Measurements from ENCODE around the gene FTCDNL1. TPM values are rescaled to one million over a fixed set of nuclear protein-coding genes. Genes with fewer than 3 reads are reported as not detected.

Gene FTCDNL1
- total RNA-seq, 2 donors from 2014 or later, result 1.8 to 2.6 TPM

- no peak overlapping the region for H3K27ac Mint-ChIP-seq
- H3K36me3 Mint-ChIP-seq (ENCODE audit: low read depth), result no peaks in the 10 kb centered on the region
- ATAC-seq (no peak), DNase-seq (no peak)
- no peaks in the 10 kb centered on the region for H3K4me1 Mint-ChIP-seq
- no peak overlapping the region for H3K4me3 Mint-ChIP-seq
- no peaks in the 10 kb centered on the region for H3K9me3 ChIP-seq (ENCODE audit: control insufficient read depth, low read length, poor library complexity, severe bottlenecking)
- no peaks in the 10 kb centered on the region for H3K27me3 Mint-ChIP-seq
Measured at GRCh38 chr2:199829628-199830027, 21.4 kb downstream of the FTCDNL1 start.

- H3K9me3 ChIP-seq (ENCODE audit: control insufficient read depth, low read length, poor library complexity, severe bottlenecking), result no peaks in the 10 kb centered on the region
- DNase-seq (no peak), ATAC-seq (no peak)
- Mint-ChIP-seq H3K27ac (no peak overlapping the region), H3K4me3 (no peak overlapping the region), H3K4me1 (no peaks in the 10 kb centered on the region), H3K27me3 (no peaks in the 10 kb centered on the region), H3K36me3 (ENCODE audit: low read depth) (no peaks in the 10 kb centered on the region)
Measured at GRCh38 chr2:199819746-199820145, 31.2 kb downstream of the FTCDNL1 start.

GRCh38 chr2:199818754-199819153, 32.2 kb downstream of the FTCDNL1 start:
- no peaks in the 10 kb centered on the region for H3K27me3 Mint-ChIP-seq
- ATAC-seq (no peak), DNase-seq (no peak)
- H3K4me3 Mint-ChIP-seq, result no peak overlapping the region
- H3K27ac Mint-ChIP-seq, result no peak overlapping the region
- no peaks in the 10 kb centered on the region for H3K36me3 Mint-ChIP-seq (ENCODE audit: low read depth)
- no peaks in the 10 kb centered on the region for H3K9me3 ChIP-seq (ENCODE audit: control insufficient read depth, low read length, poor library complexity, severe bottlenecking)
- no peaks in the 10 kb centered on the region for H3K4me1 Mint-ChIP-seq

GRCh38 chr2:199818026-199818425, 33.0 kb downstream of the FTCDNL1 start:
- ATAC-seq, result no peak

GRCh38 chr2:199814817-199815211, 36.2 kb downstream of the FTCDNL1 start:
- ATAC-seq, result no peak
- H3K36me3 Mint-ChIP-seq (ENCODE audit: low read depth), result no peaks in the 10 kb centered on the region
- no peaks in the 10 kb centered on the region for H3K9me3 ChIP-seq (ENCODE audit: control insufficient read depth, low read length, poor library complexity, severe bottlenecking)
- H3K4me3 Mint-ChIP-seq, result no peak overlapping the region
- H3K27me3 Mint-ChIP-seq, result no peaks in the 10 kb centered on the region
- no peak for DNase-seq
- H3K4me1 Mint-ChIP-seq, result no peaks in the 10 kb centered on the region
- no peak overlapping the region for H3K27ac Mint-ChIP-seq

More at GRCh38 chr2:199818026-199818425, 33.0 kb downstream of the FTCDNL1 start:
- H3K9me3 ChIP-seq (ENCODE audit: control insufficient read depth, low read length, poor library complexity, severe bottlenecking), result no peaks in the 10 kb centered on the region
- DNase-seq, result no peak
- H3K27me3 Mint-ChIP-seq, result no peaks in the 10 kb centered on the region
- no peaks in the 10 kb centered on the region for H3K4me1 Mint-ChIP-seq
- H3K36me3 Mint-ChIP-seq (ENCODE audit: low read depth), result no peaks in the 10 kb centered on the region
- H3K27ac Mint-ChIP-seq, result no peak overlapping the region
- no peak overlapping the region for H3K4me3 Mint-ChIP-seq

- H3K36me3 Mint-ChIP-seq (ENCODE audit: low read depth), result no peaks in the 10 kb centered on the region
- no peak overlapping the region for H3K4me3 Mint-ChIP-seq
- ATAC-seq, result no peak
- no peak overlapping the region for H3K27ac Mint-ChIP-seq
- H3K27me3 Mint-ChIP-seq, result no peaks in the 10 kb centered on the region
- no peaks in the 10 kb centered on the region for H3K4me1 Mint-ChIP-seq
- DNase-seq, result no peak
- no peaks in the 10 kb centered on the region for H3K9me3 ChIP-seq (ENCODE audit: control insufficient read depth, low read length, poor library complexity, severe bottlenecking)
Measured at GRCh38 chr2:199814101-199814816, 36.7 kb downstream of the FTCDNL1 start.

GRCh38 chr2:199812493-199812892, 38.5 kb downstream of the FTCDNL1 start:
- Mint-ChIP-seq H3K4me3 (peak overlapping the region; percentile 36), H3K36me3 (ENCODE audit: low read depth) (no peaks in the 10 kb centered on the region), H3K27ac (no peak overlapping the region), H3K4me1 (no peaks in the 10 kb centered on the region), H3K27me3 (no peaks in the 10 kb centered on the region)
- H3K9me3 ChIP-seq (ENCODE audit: control insufficient read depth, low read length, poor library complexity, severe bottlenecking), result no peaks in the 10 kb centered on the region
- DNase-seq (no peak), ATAC-seq (no peak)

- H3K27ac Mint-ChIP-seq, result no peak overlapping the region
- H3K4me3 Mint-ChIP-seq, result no peak overlapping the region
- no peaks in the 10 kb centered on the region for H3K27me3 Mint-ChIP-seq
- ATAC-seq (no peak), DNase-seq (no peak)
- no peaks in the 10 kb centered on the region for H3K36me3 Mint-ChIP-seq (ENCODE audit: low read depth)
- H3K9me3 ChIP-seq (ENCODE audit: control insufficient read depth, low read length, poor library complexity, severe bottlenecking), result no peaks in the 10 kb centered on the region
- no peaks in the 10 kb centered on the region for H3K4me1 Mint-ChIP-seq
Measured at GRCh38 chr2:199811346-199811745, 39.6 kb downstream of the FTCDNL1 start.

- no peak overlapping the region for H3K4me3 Mint-ChIP-seq
- H3K36me3 Mint-ChIP-seq (ENCODE audit: low read depth), result no peaks in the 10 kb centered on the region
- H3K4me1 Mint-ChIP-seq, result no peaks in the 10 kb centered on the region
- no peak for DNase-seq
- no peak overlapping the region for H3K27ac Mint-ChIP-seq
- no peak for ATAC-seq
- H3K27me3 Mint-ChIP-seq, result no peaks in the 10 kb centered on the region
- H3K9me3 ChIP-seq (ENCODE audit: control insufficient read depth, low read length, poor library complexity, severe bottlenecking), result no peaks in the 10 kb centered on the region
Measured at GRCh38 chr2:199810422-199811171, 40.4 kb downstream of the FTCDNL1 start.

- H3K9me3 ChIP-seq (ENCODE audit: control insufficient read depth, low read length, poor library complexity, severe bottlenecking), result no peaks in the 10 kb centered on the region
- Mint-ChIP-seq H3K4me3 (no peak overlapping the region), H3K27ac (no peak overlapping the region), H3K36me3 (ENCODE audit: low read depth) (no peaks in the 10 kb centered on the region), H3K27me3 (no peaks in the 10 kb centered on the region), H3K4me1 (peaks cover 3% of the 10 kb centered on the region)
- ATAC-seq, result no peak
- DNase-seq, result no peak
Measured at GRCh38 chr2:199807966-199808365, 43.0 kb downstream of the FTCDNL1 start.

GRCh38 chr2:199806179-199806578, 44.8 kb downstream of the FTCDNL1 start:
- H3K27me3 Mint-ChIP-seq, result no peaks in the 10 kb centered on the region
- H3K4me3 Mint-ChIP-seq, result no peak overlapping the region
- peaks cover 3% of the 10 kb centered on the region for H3K4me1 Mint-ChIP-seq
- no peak for DNase-seq
- no peaks in the 10 kb centered on the region for H3K36me3 Mint-ChIP-seq (ENCODE audit: low read depth)
- no peak overlapping the region for H3K27ac Mint-ChIP-seq
- no peak for ATAC-seq
- no peaks in the 10 kb centered on the region for H3K9me3 ChIP-seq (ENCODE audit: control insufficient read depth, low read length, poor library complexity, severe bottlenecking)

- no peaks in the 10 kb centered on the region for H3K9me3 ChIP-seq (ENCODE audit: control insufficient read depth, low read length, poor library complexity, severe bottlenecking)
- no peak overlapping the region for H3K27ac Mint-ChIP-seq
- H3K4me1 Mint-ChIP-seq, result peaks cover 6% of the 10 kb centered on the region
- no peaks in the 10 kb centered on the region for H3K27me3 Mint-ChIP-seq
- H3K36me3 Mint-ChIP-seq (ENCODE audit: low read depth), result no peaks in the 10 kb centered on the region
- ATAC-seq (no peak), DNase-seq (no peak)
- H3K4me3 Mint-ChIP-seq, result no peak overlapping the region
Measured at GRCh38 chr2:199804831-199805230, 46.2 kb downstream of the FTCDNL1 start.

- H3K9me3 ChIP-seq (ENCODE audit: control insufficient read depth, low read length, poor library complexity, severe bottlenecking), result no peaks in the 10 kb centered on the region
- H3K27me3 Mint-ChIP-seq, result no peaks in the 10 kb centered on the region
- peaks cover 3% of the 10 kb centered on the region for H3K4me1 Mint-ChIP-seq
- H3K27ac Mint-ChIP-seq, result no peak overlapping the region
- no peak for DNase-seq
- H3K36me3 Mint-ChIP-seq (ENCODE audit: low read depth), result no peaks in the 10 kb centered on the region
- no peak for ATAC-seq
- H3K4me3 Mint-ChIP-seq, result no peak overlapping the region
Measured at GRCh38 chr2:199798831-199799580, 52.0 kb downstream of the FTCDNL1 start.

Data from T-helper 17 cell (primary cell).